22Rv1 (cell line): ENCODE measurements around the gene PIP5KL1.
"Not testable (repeated sequence)": the region's sequence is repeated elsewhere in the genome, so short reads cannot be mapped to it uniquely, and the experiment has no call there.

ENCODE experiments used
- H3K27ac ChIP-seq: fragments of 450-650 bp; 2 replicates; pipeline ENCODE4 v1.5.1; 2017
- ZFX ChIP-seq: fragments of 450-650 bp; IDR thresholded peaks from 2 replicates; pipeline ENCODE4 v1.6.1; 2017; ENCODE audit warnings: antibody characterized with exemption, borderline replicate concordance
- TF ChIP-seq, protein P1 (sequence below): fragments of 450-650 bp; IDR thresholded peaks from 2 replicates; pipeline ENCODE4 v1.5.1; 2017; ENCODE audit warnings: mild to moderate bottlenecking

Gene PIP5KL1

GRCh38 chr9:127883959-127884358 is 46.6 kb downstream of the PIP5KL1 start:
- no peak for TF ChIP-seq ZFX
- TF ChIP-seq, protein P1, sequence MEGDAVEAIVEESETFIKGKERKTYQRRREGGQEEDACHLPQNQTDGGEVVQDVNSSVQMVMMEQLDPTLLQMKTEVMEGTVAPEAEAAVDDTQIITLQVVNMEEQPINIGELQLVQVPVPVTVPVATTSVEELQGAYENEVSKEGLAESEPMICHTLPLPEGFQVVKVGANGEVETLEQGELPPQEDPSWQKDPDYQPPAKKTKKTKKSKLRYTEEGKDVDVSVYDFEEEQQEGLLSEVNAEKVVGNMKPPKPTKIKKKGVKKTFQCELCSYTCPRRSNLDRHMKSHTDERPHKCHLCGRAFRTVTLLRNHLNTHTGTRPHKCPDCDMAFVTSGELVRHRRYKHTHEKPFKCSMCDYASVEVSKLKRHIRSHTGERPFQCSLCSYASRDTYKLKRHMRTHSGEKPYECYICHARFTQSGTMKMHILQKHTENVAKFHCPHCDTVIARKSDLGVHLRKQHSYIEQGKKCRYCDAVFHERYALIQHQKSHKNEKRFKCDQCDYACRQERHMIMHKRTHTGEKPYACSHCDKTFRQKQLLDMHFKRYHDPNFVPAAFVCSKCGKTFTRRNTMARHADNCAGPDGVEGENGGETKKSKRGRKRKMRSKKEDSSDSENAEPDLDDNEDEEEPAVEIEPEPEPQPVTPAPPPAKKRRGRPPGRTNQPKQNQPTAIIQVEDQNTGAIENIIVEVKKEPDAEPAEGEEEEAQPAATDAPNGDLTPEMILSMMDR: no peak
- H3K27ac ChIP-seq: no peak overlapping the region

DNA sequence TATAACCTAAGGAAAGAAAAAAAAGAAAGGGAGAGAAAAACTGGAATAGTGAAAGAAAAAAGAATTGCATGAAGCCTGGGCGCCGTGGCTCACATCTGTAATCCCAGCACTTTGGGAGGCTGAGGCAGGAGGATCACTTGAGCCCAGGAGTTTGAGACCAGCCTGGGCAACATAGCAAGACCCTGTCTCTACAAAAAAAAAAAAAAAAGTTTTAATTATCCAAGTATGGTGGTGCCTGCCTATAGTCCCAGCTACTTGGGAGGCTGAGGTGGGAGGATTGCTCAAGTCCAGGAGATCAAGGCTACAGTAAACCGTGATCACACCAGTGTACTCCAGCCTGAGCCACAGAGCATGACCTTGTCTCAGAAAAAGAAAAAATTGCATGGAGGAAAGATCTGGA is 48.9 kb downstream of the PIP5KL1 start:
- not testable (repeated sequence) for H3K27ac ChIP-seq

DNA sequence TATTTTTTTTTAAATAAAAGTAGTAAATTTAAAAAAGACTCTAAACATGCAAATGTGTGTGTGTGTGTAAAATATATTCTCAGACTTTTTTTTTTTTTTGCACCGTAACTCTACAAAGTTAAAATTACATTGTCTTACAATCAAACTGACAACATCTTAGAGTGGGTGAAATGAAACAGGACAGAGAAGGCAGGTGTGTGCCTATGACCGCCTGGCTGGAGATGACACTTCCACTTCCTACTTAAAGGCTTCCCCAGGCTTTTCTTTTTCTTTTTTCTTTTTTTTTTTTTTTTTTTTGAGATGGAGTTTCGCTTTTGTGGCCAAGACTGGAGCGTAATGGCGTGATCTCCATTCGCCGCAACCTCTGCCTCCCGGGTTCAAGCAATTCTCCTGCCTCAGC is 50.4 kb downstream of the PIP5KL1 start:
- TF ChIP-seq, protein P1: no peak
- TF ChIP-seq ZFX: no peak
- no peak overlapping the region for H3K27ac ChIP-seq

GRCh38 chr9:127878652-127879390 is 51.8 kb downstream of the PIP5KL1 start:
- TF ChIP-seq ZFX: no peak
- TF ChIP-seq, protein P1: no peak
- 0 out of 2 replicates have a peak overlapping the region, but pooled peaks have one; percentile 62 for H3K27ac ChIP-seq

GRCh38 chr9:127878001-127878651 is 52.5 kb downstream of the PIP5KL1 start:
- TF ChIP-seq, protein P1: no peak
- no peak for TF ChIP-seq ZFX
- peak overlapping the region; percentile 62 for H3K27ac ChIP-seq

DNA sequence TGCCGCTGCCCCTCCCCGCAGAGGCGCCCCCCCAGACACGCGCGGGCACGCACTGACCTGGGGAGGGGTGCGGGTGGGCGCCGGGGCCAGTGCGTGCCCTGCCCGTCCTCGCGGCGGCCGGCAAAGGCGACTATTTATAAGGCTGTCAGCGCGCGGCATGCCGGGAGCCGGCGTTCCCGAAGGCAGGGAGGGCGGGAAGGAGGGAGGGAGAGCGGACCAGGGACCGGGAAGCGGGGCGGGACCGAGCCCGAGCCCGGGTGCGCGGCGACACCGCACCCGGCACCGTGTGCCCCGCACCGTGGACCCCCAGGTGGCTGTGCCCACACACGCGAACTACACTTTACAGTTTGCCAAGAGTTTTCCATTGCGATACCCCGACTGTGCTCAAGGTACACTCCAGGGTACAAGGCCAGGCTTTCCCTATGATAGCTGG is 53.0 kb downstream of the PIP5KL1 start, which contains the start of gene AK1:
Gene AK1 (minus strand): TSS at position 110 of the 433 bp plus-strand sequence. CDS start 3,058 bp downstream, outside the sequence.
- H3K27ac ChIP-seq: peak within 1 kb of the TSS; percentile 62

GRCh38 chr9:127876764-127877562 is 53.6 kb downstream of the PIP5KL1 start:
- TF ChIP-seq ZFX: no peak
- TF ChIP-seq, protein P1: no peak
- peak overlapping the region; percentile 62 for H3K27ac ChIP-seq

More for the DNA sequence above, 53.0 kb downstream of the PIP5KL1 start, which contains the start of gene AK1:
- no peak for TF ChIP-seq ZFX
- TF ChIP-seq, protein P1: no peak
